ENCODE data around the gene RFX7.
"Not testable (repeated sequence)": the region's sequence is repeated elsewhere in the genome, so short reads cannot be mapped to it uniquely, and the experiment has no call there.

The RFX7 gene

GRCh38 chr15:56205061-56205876 lies 38.4 kb downstream of the RFX7 start:
- DNase-seq, result no peak

- DNase-seq, result not testable (repeated sequence)
Measured at GRCh38 chr15:56203312-56203922, 40.3 kb downstream of the RFX7 start.

- no peak for DNase-seq
Measured at GRCh38 chr15:56202701-56203100, 41.0 kb downstream of the RFX7 start.

- no peak for DNase-seq
Measured at GRCh38 chr15:56199038-56199437, 44.6 kb downstream of the RFX7 start.

DNA sequence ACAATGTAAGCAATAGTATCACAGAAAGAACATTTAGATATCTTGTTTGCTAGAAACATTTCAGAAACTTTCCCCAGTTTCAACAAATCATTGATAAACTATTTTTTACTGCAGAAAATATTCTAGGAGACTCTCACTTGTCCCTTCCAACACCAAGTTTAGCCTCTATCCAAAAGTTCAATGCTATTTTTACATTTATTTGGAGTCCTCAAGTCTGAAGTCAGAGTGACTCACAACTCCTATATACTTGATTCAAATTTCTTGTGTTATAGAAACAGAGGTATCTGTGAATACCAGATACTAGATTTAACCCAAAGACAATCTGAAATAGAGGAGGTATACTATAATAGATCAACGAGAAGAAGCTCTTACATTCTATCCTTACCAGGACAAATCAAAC lies 49.6 kb downstream of the RFX7 start:
- DNase-seq, result no peak

DNA sequence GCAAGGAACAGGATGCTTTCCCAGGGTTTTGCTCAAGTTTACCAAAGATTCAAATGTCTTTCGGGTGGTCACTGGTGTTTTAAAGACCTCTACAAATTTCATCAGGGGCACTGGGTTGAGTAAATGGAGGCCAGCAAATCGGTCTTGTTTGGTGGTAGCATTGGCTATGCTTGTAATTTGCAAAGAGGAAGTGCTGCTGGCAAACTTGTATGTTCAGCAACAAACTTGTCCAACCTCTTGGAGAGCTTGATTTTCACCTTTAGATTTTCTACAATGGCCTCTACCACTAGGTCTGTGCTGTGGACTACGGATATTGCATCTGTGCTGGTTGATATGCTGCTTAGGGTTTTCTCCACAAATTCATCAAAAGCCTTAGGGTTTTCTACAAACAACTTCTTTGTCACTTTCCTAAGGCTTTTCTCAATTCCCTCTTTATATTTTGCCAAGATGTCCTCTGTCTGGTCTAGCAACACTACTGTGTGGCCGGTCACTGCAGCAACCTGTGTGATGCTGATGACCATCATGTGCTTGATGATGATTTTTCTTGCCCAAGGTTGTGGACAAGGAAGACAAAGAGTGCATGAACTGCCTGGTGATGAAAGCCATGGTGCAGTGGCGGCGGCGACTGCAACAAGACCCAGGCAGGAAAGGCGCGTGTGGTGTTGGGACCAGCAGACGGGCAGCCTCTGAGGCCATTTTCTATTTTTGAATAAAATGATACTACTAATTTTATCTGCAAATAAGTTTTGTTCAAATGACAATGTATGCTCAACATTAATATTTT lies 50.8 kb downstream of the RFX7 start:
- peak; percentile 7 for DNase-seq

- DNase-seq, result no peak
Measured at GRCh38 chr15:56187665-56188064, 56.0 kb downstream of the RFX7 start.

DNA sequence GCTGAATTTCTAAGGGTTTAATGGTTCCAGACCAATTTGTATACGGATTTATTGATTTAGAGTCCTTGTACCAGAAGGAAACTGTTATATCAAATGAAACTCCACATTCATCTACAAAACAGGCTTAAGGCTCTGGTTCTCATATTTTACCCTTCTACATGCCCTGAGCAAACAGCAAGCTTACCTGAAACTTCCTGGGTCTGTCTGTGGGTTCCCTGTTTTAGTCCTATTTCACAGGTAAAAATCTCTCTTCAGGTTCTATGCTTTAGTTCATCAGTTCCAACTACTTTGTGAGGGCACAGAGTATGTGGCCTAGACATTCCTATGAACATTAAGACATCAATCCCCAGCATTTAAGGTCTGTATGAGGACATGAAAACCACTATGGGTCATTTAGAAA lies 57.7 kb downstream of the RFX7 start:
- DNase-seq, result no peak

DNA sequence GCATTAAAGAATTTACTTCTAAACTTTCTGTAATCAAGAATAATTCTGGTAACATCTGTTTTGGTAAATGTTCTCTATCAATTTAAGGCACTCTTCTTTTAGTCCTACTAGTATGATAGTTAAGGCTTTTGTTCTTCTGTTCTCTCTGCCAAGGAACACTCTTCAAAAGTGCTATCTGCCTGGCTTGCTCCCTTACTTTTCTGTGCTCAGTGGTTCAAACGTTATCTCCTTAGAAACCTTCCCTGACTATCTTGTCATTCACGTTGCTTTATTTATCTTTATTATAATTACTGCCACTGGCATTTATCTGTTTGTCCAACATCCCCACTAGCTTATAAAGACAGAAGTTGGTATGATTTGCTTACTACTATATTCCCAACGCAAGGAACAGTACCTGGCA lies 59.2 kb downstream of the RFX7 start:
- DNase-seq, result no peak

DNA sequence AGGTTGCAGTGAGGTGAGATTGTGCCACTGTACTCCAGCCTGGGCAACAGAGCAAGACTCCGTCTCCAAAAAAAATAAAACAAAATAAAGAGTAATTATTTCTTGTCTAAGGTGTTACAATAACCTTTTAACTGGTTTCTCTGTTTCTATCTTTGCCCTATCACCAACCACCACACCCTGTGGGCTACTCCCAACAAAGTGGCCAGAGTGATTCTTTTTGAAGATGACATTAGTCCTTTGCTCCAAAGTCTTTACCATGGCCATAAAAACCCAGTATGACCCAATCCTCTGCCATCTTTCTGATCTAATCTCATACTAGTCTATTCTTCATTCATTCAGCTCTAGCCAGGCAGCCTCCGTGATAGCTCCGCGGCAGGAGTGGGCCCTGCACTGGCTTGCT lies 62.8 kb downstream of the RFX7 start:
- DNase-seq, result no peak

- DNase-seq, result no peak
Measured at GRCh38 chr15:56176996-56177395, 66.7 kb downstream of the RFX7 start.

DNA sequence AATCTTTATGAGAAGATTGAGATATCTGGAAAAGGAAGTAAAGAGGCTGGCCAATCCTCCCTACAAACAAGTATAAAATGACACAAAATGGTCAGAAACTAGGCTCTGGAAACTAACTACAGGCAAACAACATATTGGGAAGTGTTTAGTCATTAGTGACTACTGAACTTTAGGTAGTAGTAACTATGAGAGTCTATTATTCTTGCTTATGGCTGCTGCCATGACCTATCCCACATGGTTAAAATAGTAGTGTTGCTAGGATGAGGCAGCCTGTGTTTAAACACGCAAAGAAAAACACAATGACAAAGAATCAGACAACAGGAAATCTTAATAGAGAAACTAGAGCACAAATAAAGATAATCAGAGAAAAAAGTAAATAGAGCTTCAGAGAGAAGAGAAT lies 67.9 kb downstream of the RFX7 start:
- no peak for DNase-seq

DNA sequence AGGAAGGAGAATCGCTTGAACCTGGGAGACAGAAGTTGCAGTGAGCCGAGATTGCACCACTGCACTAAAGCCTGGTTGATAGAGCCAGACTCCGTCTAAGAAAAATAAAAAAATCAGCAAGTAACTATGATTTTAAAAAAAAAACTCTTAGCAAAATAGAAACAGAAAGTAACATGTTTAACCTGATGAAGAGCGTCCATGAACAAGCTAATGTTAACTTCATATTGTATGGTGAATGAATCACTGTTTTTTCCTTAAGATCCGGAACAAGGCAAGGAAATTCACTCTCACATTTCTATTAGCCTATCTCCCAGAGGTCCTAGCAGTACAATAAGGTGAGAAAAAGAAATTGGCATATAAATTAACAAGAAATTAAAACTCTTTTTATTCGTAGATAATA lies 69.0 kb downstream of the RFX7 start:
- DNase-seq, result no peak

GRCh38 chr15:56168394-56168793 lies 75.3 kb downstream of the RFX7 start:
- DNase-seq, result no peak

DNA sequence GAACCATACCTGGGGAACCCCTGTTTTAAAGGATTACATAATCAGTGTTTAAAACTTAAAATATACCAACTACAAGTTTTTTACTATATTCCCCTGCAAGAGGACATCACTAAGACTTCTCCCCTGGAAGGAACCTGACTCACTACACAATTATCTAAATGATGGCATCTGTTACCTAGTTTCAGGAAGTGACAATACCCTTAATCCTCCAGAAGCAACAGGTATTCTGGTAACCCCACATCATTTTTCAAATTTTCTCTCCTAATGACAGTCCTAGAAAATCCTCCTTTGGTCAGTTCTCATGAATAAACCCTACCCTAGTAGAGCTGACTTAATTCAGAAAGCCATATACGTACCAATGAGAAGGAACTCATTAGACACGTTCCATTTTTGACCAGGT lies 78.4 kb downstream of the RFX7 start:
- no peak for DNase-seq

DNA sequence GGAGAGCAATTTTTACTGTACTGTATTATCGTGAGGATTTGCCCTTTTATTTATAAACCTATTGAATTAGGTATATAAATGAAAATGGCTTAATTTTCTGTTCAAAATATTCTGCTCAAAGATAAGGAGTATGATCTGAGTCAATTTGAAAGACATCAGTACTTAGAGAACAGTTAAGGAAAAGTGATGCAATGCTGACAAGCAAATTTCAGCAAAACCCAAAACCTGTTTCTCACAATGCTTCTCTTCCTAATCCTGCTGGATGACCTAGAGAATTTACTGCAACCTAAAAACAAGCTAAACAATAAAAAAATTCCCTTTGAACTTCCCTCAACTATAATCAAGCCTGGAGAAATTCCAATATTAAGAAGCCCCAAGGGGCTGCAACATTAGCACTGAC lies 82.7 kb downstream of the RFX7 start:
- no peak for DNase-seq

DNA sequence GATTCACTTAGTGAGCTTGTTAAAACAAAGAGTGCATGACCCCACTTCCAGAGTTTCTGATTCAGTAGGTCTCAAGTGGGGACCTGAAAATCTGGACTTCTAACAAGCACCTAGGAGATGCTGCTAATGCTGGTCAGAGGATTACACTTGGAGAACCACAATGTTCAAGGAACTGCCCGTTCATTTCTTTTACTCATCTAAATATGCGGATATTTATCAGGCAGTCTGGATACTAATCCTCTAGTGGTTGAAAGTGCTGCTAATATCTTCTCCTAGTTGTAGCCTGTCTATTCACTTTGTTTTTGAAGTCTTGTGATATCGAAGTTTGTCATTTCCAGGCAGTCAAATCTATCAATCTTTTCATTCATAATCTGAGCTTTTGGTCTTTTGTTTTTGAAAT lies 86.8 kb downstream of the RFX7 start:
- DNase-seq, result no peak

DNA sequence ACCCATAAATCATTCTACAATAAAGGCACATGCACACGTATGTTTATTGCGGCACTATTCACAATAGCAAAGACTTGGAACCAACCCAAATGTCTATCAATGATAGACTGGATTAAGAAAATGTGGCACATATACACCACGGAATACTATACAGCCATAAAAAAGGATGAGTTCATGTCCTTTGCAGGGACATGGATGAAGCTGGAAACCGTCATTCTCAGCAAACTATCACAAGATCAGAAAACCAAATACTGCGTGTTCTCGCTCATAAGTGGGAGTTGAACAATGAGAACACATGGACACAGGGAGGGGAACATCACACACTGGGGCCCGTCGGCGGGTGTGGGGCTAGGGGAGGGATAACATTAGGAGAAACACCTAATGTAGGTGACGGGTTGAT lies 88.4 kb downstream of the RFX7 start:
- DNase-seq, result not testable (repeated sequence)

GRCh38 chr15:56154768-56155167 lies 88.9 kb downstream of the RFX7 start:
- DNase-seq, result not testable (repeated sequence)

- DNase-seq, result no peak
Measured at GRCh38 chr15:56150204-56150603, 93.5 kb downstream of the RFX7 start.

GRCh38 chr15:56148064-56148463 lies 95.6 kb downstream of the RFX7 start:
- DNase-seq, result no peak

DNA sequence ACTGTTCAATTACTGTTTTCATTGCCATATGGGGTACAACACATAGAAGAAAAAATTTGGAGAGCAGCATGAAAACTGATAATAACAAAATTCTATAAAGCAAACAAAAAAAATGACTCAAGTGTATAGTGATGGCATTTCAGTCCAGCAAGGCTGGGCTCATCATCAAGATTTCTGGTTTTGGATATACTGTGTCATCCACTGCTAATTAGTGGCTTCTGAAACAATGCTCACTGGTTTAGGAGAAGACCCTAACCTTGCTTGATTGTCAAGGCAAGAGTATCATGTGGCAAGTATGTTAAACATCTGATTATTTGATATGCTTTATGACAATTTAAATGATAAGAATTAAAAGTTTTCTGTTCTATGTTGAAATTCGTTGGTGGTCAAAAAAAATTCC lies 96.9 kb downstream of the RFX7 start:
- no peak for DNase-seq

DNA sequence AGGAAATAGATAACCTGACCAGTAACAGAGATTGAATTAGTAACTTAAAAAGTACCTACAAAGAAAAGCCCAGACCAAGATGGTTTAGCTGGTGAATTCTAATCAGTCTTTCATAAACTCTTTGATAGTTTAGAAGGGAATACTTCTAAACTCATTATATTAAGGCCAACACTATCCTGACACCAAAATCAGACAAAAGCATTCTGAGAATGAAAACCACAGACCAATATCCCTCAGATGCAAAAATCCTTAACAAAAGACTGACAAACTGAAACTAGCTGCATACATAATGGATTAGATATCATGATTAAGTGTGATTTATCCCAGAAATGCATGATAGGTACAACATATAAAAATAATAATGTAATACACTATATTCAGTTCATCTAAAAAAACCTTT lies 115.6 kb downstream of the RFX7 start:
- DNase-seq, result no peak

- no peak for DNase-seq
Measured at GRCh38 chr15:56126409-56126808, 117.3 kb downstream of the RFX7 start.
